Measurements from ENCODE around the gene RAB33A. TPM values are rescaled to one million over a fixed set of nuclear protein-coding genes. Genes with fewer than 3 reads are reported as not detected.

The RAB33A gene
- total RNA-seq: under 1 TPM; 0.50 to 0.61 TPM
- polyA plus RNA-seq: under 1 TPM; 0.13 to 0.59 TPM

- Histone ChIP-seq H3K4me3 (ENCODE audit: low read depth in 1 of 3, low read length in 3 of 3) (peak within 1 kb of the TSS; percentile 22 to 49 (median 49)), H3K9ac (ENCODE audit: low read depth in 1 of 2, low read length in 2 of 2) (no peak within 1 kb of the TSS), H3K4me1 (ENCODE audit: control insufficient read depth in 4 of 4, insufficient read depth in 4 of 4, low read length in 3 of 4) (peaks cover 2 to 19% (median 5%) of the 10 kb centered on the region in 4 donors), H3K27ac (ENCODE audit: low read depth in 1 of 2, low read length in 2 of 2) (peak within 1 kb of the TSS in 1 of 2 donors; percentile 42), H3K27me3 (ENCODE audit: control insufficient read depth in 4 of 4, insufficient read depth in 4 of 4, low read length in 3 of 4) (no peaks in the 10 kb centered on the region), H3K36me3 (ENCODE audit: control insufficient read depth in 4 of 4, insufficient read depth in 3 of 4, low read depth in 1 of 4, low read length in 3 of 4) (no peaks in the 10 kb centered on the region), H3K9me3 (ENCODE audit: control insufficient read depth in 4 of 4, low read length in 3 of 4) (no peaks in the 10 kb centered on the region)
- TF ChIP-seq YY1 (IDR thresholded peaks at IDR 0.05) (no peak), FOXA2 (IDR thresholded peaks at IDR 0.05) (no peak), JUND (IDR thresholded peaks at IDR 0.05) (no peak), RAD21 (IDR thresholded peaks at IDR 0.05) (no peak), ZBTB33 (IDR thresholded peaks at IDR 0.05) (no peak), NR2F2 (IDR thresholded peaks at IDR 0.05) (no peak), CTCF (IDR thresholded peaks at IDR 0.05; ENCODE audit: low read depth, low read length, missing input control) (no peak), REST (IDR thresholded peaks at IDR 0.05) (no peak), EGR1 (IDR thresholded peaks at IDR 0.05; ENCODE audit: low read depth in 2 of 2) (no peak), HNF4G (IDR thresholded peaks at IDR 0.05) (no peak), RXRA (IDR thresholded peaks at IDR 0.05) (no peak), ATF3 (IDR thresholded peaks at IDR 0.05) (no peak), TAF1 (conservative IDR thresholded peaks at IDR 0.05) (no peak), GABPA (IDR thresholded peaks at IDR 0.05 in 1 of 2, conservative IDR thresholded peaks at IDR 0.05 in 1 of 2) (no peak), SP1 (IDR thresholded peaks at IDR 0.05) (no peak)
- 1% methylated on average over 61 of the region's 61 CpGs for WGBS
- DNase-seq (ENCODE audit: low spot score): no peak
Observed at GRCh38 chrX:130171446-130172126, at the start of gene RAB33A. Gene RAB33A, plus strand, starts transcription at chrX:130171962. Its CDS starts 101 bp downstream, at chrX:130172063.

GRCh38 chrX:130124577-130124976 is 47.2 kb upstream of the RAB33A start:
- Histone ChIP-seq H3K27ac (ENCODE audit: low read depth in 1 of 2, low read length in 2 of 2) (no peak overlapping the region), H3K36me3 (ENCODE audit: control insufficient read depth in 4 of 4, insufficient read depth in 3 of 4, low read depth in 1 of 4, low read length in 3 of 4) (peaks cover 0 to 23% (median 15%) of the 10 kb centered on the region in 4 donors), H3K4me3 (ENCODE audit: low read depth in 1 of 3, low read length in 3 of 3) (no peak overlapping the region), H3K9me3 (ENCODE audit: control insufficient read depth in 4 of 4, low read length in 3 of 4) (no peaks in the 10 kb centered on the region), H3K27me3 (ENCODE audit: control insufficient read depth in 4 of 4, insufficient read depth in 4 of 4, low read length in 3 of 4) (no peaks in the 10 kb centered on the region), H3K4me1 (ENCODE audit: control insufficient read depth in 4 of 4, insufficient read depth in 4 of 4, low read length in 3 of 4) (peaks cover 0 to 4% (median 0%) of the 10 kb centered on the region in 4 donors), H3K9ac (ENCODE audit: low read depth in 1 of 2, low read length in 2 of 2) (no peak overlapping the region)
- 93% methylated on average over 4 of the region's 4 CpGs for WGBS
- no peak for DNase-seq (ENCODE audit: low spot score)
- TF ChIP-seq RXRA (IDR thresholded peaks at IDR 0.05) (no peak), MAX (IDR thresholded peaks at IDR 0.05) (no peak), FOXA1 (IDR thresholded peaks at IDR 0.05) (no peak), EGR1 (IDR thresholded peaks at IDR 0.05; ENCODE audit: low read depth in 2 of 2) (no peak), TAF1 (conservative IDR thresholded peaks at IDR 0.05) (no peak), REST (IDR thresholded peaks at IDR 0.05) (no peak), HNF4A (conservative IDR thresholded peaks at IDR 0.05) (no peak), HNF4G (IDR thresholded peaks at IDR 0.05) (no peak)
